ENCODE measurements around the gene LRRC55.
A peak's percentile ranks its signal among the peaks of the same experiment; 100 is the strongest.

LRRC55 gene

DNA sequence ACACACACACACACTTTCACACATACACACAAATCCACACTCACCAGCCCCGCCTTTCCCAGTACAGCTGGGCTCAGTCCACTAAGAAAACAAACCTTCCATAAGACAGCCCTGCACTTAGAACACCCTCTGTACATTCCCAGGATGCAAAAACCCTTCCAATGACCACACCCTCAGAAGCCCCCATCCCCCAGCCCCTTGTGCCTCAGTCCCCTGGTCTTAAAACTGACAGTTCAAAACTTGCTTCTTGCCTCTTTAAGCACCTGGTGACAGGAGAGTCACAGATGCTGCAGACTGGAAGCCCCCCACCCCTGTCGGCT is 32.3 kb downstream of the LRRC55 start:
- H3K9me3 ChIP-seq (ENCODE audit: control insufficient read depth in 2 of 2, low read length in 2 of 2), result no peaks in the 10 kb centered on the region
- H3K4me3 ChIP-seq (ENCODE audit: low read length in 2 of 2), result no peak overlapping the region
- H3K9ac ChIP-seq (ENCODE audit: low read depth in 1 of 2, low read length in 2 of 2), result no peak overlapping the region
- peak overlapping the region in 1 of 2 donors; percentile 24 for H3K27ac ChIP-seq (ENCODE audit: low read depth in 2 of 2, low read length in 2 of 2)
- no peaks in the 10 kb centered on the region for H3K27me3 ChIP-seq (ENCODE audit: control insufficient read depth in 2 of 2, insufficient read depth in 2 of 2, low read length in 2 of 2)
- no peaks in the 10 kb centered on the region for H3K4me1 ChIP-seq (ENCODE audit: control insufficient read depth in 2 of 2, insufficient read depth in 2 of 2, low read length in 2 of 2)
- H3K36me3 ChIP-seq (ENCODE audit: control insufficient read depth in 2 of 2, insufficient read depth in 2 of 2, low read length in 2 of 2), result no peaks in the 10 kb centered on the region

DNA sequence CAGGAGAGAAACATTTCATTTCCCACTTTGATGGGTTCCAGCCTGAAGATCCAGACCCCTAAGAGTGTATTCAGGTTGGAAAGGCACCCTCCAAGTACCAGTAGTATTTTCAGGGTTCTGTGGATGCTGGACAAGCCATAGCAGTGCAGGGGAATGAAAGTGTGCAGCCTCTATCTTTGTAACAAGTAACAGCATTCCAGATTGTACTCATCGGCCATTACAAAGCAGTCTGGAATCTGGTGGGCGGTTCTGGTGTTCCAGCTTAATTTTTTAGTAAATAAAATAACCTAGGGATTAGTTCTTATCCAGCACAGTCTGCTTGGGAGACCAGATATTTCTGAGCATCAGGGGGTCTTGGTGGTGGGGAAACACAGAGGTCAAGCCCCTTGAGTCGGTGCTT is 32.7 kb downstream of the LRRC55 start:
- Histone ChIP-seq H3K27me3 (ENCODE audit: control insufficient read depth in 2 of 2, insufficient read depth in 2 of 2, low read length in 2 of 2) (no peaks in the 10 kb centered on the region), H3K4me1 (ENCODE audit: control insufficient read depth in 2 of 2, insufficient read depth in 2 of 2, low read length in 2 of 2) (no peaks in the 10 kb centered on the region), H3K27ac (ENCODE audit: low read depth in 2 of 2, low read length in 2 of 2) (no peak overlapping the region), H3K36me3 (ENCODE audit: control insufficient read depth in 2 of 2, insufficient read depth in 2 of 2, low read length in 2 of 2) (no peaks in the 10 kb centered on the region), H3K9me3 (ENCODE audit: control insufficient read depth in 2 of 2, low read length in 2 of 2) (no peaks in the 10 kb centered on the region), H3K4me3 (ENCODE audit: low read length in 2 of 2) (no peak overlapping the region), H3K9ac (ENCODE audit: low read depth in 1 of 2, low read length in 2 of 2) (no peak overlapping the region)

DNA sequence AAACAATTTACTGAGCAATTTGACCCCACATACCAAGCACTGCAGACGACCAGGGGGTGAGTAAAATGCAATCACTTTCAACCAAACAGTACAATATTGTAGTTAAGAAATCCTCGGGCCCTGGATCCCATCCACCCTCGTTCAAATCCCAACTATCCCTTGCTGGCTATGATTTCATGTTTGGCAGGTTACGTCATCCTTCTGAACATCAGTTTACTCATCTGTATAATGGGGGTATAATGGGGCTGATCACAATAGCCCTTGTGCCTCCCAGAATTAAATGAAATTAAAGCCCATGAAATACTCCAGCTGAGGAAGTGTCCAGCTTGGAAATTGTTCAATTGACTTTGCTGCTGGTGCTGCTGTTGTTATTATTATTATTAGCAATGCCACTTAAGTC is 34.7 kb downstream of the LRRC55 start:
- Histone ChIP-seq H3K4me3 (ENCODE audit: low read length in 2 of 2) (no peak overlapping the region), H3K9ac (ENCODE audit: low read depth in 1 of 2, low read length in 2 of 2) (no peak overlapping the region), H3K36me3 (ENCODE audit: control insufficient read depth in 2 of 2, insufficient read depth in 2 of 2, low read length in 2 of 2) (no peaks in the 10 kb centered on the region), H3K27ac (ENCODE audit: low read depth in 2 of 2, low read length in 2 of 2) (no peak overlapping the region), H3K9me3 (ENCODE audit: control insufficient read depth in 2 of 2, low read length in 2 of 2) (no peaks in the 10 kb centered on the region), H3K27me3 (ENCODE audit: control insufficient read depth in 2 of 2, insufficient read depth in 2 of 2, low read length in 2 of 2) (no peaks in the 10 kb centered on the region), H3K4me1 (ENCODE audit: control insufficient read depth in 2 of 2, insufficient read depth in 2 of 2, low read length in 2 of 2) (no peaks in the 10 kb centered on the region)

DNA sequence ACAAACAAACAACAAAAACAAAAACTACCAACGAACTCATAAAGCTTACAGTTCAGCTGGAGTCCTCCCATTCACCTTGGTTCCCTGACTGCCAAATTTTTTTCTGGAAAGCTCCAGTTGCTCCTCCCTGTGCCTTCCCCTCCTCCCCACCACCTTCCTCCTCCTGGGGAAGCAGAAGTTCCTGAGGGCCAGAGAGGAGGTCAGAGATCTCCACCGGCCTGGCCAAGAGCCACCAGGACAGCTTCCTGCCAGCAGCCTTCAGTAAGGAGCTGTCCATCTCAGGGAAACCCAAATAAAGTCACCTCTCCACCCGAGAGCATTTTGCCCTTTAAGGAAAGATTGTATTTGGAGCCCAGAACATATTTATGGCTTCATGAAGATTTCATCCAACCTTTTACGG is 35.3 kb downstream of the LRRC55 start:
- Histone ChIP-seq H3K4me1 (ENCODE audit: control insufficient read depth in 2 of 2, insufficient read depth in 2 of 2, low read length in 2 of 2) (no peaks in the 10 kb centered on the region), H3K27me3 (ENCODE audit: control insufficient read depth in 2 of 2, insufficient read depth in 2 of 2, low read length in 2 of 2) (no peaks in the 10 kb centered on the region), H3K27ac (ENCODE audit: low read depth in 2 of 2, low read length in 2 of 2) (no peak overlapping the region), H3K9me3 (ENCODE audit: control insufficient read depth in 2 of 2, low read length in 2 of 2) (no peaks in the 10 kb centered on the region), H3K9ac (ENCODE audit: low read depth in 1 of 2, low read length in 2 of 2) (no peak overlapping the region), H3K36me3 (ENCODE audit: control insufficient read depth in 2 of 2, insufficient read depth in 2 of 2, low read length in 2 of 2) (no peaks in the 10 kb centered on the region), H3K4me3 (ENCODE audit: low read length in 2 of 2) (no peak overlapping the region)

DNA sequence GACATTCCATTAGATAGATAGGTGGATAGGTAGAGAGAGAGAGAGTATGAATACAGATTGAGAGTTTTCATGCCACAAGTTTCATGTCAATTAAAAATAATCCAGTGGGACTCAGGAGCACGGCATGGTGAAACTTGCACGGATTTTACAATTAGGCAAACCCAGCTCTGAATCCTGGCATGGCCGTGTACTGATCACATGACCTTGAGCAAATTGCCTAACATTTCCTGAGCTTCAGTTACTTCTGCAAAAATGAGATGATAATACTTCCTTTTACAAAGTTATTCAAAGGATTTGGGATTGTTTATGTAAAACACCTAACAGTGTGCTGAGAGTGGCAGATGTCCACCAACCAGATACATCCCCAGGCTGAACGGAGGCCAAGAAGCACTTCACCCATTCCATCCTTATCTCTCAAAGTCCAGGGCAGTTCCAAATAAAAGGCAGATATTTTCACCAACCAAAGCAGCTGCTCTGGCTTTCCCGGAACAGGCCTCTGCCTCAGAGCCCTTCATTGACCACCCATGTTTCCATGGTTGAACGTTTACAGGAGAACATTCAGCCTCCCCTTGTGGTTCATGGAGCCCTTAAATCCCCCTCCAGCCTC is 37.4 kb downstream of the LRRC55 start:
- Histone ChIP-seq H3K27me3 (ENCODE audit: control insufficient read depth in 2 of 2, insufficient read depth in 2 of 2, low read length in 2 of 2) (no peaks in the 10 kb centered on the region), H3K36me3 (ENCODE audit: control insufficient read depth in 2 of 2, insufficient read depth in 2 of 2, low read length in 2 of 2) (no peaks in the 10 kb centered on the region), H3K9me3 (ENCODE audit: control insufficient read depth in 2 of 2, low read length in 2 of 2) (no peaks in the 10 kb centered on the region), H3K4me3 (ENCODE audit: low read length in 2 of 2) (no peak overlapping the region), H3K27ac (ENCODE audit: low read depth in 2 of 2, low read length in 2 of 2) (no peak overlapping the region), H3K4me1 (ENCODE audit: control insufficient read depth in 2 of 2, insufficient read depth in 2 of 2, low read length in 2 of 2) (no peaks in the 10 kb centered on the region), H3K9ac (ENCODE audit: low read depth in 1 of 2, low read length in 2 of 2) (no peak overlapping the region)

DNA sequence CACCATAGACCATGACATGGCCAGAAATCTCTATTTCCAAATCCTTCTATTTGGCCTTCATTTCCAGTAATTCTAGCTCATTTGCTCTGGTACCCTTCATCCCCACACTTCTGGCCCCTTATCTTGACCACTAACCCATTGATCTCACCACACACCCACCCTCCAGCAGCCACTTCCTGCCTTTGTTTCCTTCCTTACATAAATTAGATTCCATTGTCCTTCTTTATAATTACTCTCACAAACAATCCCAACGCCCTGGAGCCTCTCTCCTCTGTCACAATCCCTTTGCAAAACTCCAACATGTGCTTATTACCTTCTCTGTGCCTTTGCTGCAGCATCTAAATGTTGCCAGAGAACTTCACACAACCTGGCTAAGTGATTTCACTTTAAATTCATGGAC is 40.5 kb downstream of the LRRC55 start:
- Histone ChIP-seq H3K27me3 (ENCODE audit: control insufficient read depth in 2 of 2, insufficient read depth in 2 of 2, low read length in 2 of 2) (no peaks in the 10 kb centered on the region), H3K9ac (ENCODE audit: low read depth in 1 of 2, low read length in 2 of 2) (no peak overlapping the region), H3K4me3 (ENCODE audit: low read length in 2 of 2) (no peak overlapping the region), H3K4me1 (ENCODE audit: control insufficient read depth in 2 of 2, insufficient read depth in 2 of 2, low read length in 2 of 2) (no peaks in the 10 kb centered on the region), H3K27ac (ENCODE audit: low read depth in 2 of 2, low read length in 2 of 2) (no peak overlapping the region), H3K9me3 (ENCODE audit: control insufficient read depth in 2 of 2, low read length in 2 of 2) (no peaks in the 10 kb centered on the region), H3K36me3 (ENCODE audit: control insufficient read depth in 2 of 2, insufficient read depth in 2 of 2, low read length in 2 of 2) (no peaks in the 10 kb centered on the region)

DNA sequence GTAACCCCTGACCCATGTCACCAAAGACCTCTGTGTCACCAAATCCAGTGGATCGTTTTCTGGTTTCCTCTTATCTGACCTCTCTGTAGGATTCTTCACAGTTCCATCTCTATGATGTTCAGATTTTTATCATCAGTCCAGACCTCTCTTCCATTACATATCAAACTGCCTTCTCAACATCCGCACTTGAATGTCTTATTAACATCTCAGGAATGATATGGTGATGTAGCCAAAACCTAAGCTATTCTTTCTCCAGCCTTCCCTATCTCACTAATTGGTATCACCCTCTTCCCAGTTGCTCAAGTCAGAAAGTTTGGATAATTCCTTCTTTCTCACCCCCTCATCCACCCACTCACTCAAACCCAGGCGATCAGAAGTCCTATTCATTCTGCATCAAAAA is 41.8 kb downstream of the LRRC55 start:
- Histone ChIP-seq H3K9me3 (ENCODE audit: control insufficient read depth in 2 of 2, low read length in 2 of 2) (no peaks in the 10 kb centered on the region), H3K9ac (ENCODE audit: low read depth in 1 of 2, low read length in 2 of 2) (no peak overlapping the region), H3K27me3 (ENCODE audit: control insufficient read depth in 2 of 2, insufficient read depth in 2 of 2, low read length in 2 of 2) (no peaks in the 10 kb centered on the region), H3K36me3 (ENCODE audit: control insufficient read depth in 2 of 2, insufficient read depth in 2 of 2, low read length in 2 of 2) (no peaks in the 10 kb centered on the region), H3K27ac (ENCODE audit: low read depth in 2 of 2, low read length in 2 of 2) (no peak overlapping the region), H3K4me1 (ENCODE audit: control insufficient read depth in 2 of 2, insufficient read depth in 2 of 2, low read length in 2 of 2) (no peaks in the 10 kb centered on the region), H3K4me3 (ENCODE audit: low read length in 2 of 2) (no peak overlapping the region)

DNA sequence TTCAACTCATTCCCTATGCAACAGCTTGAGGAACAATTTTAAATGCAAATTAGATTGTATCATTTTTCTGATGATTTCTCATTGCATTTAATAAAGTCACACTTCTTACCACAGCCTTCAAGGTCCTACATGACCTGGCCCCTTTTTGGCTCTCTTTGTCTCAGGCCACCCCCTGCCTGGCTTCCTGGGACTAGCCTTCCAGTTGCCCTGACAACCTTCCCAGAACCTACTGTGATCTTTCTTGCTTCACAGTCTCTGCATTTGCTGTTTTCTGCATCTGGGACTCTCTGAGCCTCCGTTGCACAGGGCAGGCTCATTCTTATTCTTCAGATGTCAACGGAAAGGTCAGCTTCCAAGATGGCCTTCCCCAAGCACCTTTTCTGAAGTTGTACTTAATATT is 42.4 kb downstream of the LRRC55 start:
- no peak overlapping the region for H3K27ac ChIP-seq (ENCODE audit: low read depth in 2 of 2, low read length in 2 of 2)
- H3K36me3 ChIP-seq (ENCODE audit: control insufficient read depth in 2 of 2, insufficient read depth in 2 of 2, low read length in 2 of 2), result no peaks in the 10 kb centered on the region
- no peaks in the 10 kb centered on the region for H3K9me3 ChIP-seq (ENCODE audit: control insufficient read depth in 2 of 2, low read length in 2 of 2)
- no peak overlapping the region for H3K9ac ChIP-seq (ENCODE audit: low read depth in 1 of 2, low read length in 2 of 2)
- no peak overlapping the region for H3K4me3 ChIP-seq (ENCODE audit: low read length in 2 of 2)
- no peaks in the 10 kb centered on the region for H3K27me3 ChIP-seq (ENCODE audit: control insufficient read depth in 2 of 2, insufficient read depth in 2 of 2, low read length in 2 of 2)
- H3K4me1 ChIP-seq (ENCODE audit: control insufficient read depth in 2 of 2, insufficient read depth in 2 of 2, low read length in 2 of 2), result no peaks in the 10 kb centered on the region

DNA sequence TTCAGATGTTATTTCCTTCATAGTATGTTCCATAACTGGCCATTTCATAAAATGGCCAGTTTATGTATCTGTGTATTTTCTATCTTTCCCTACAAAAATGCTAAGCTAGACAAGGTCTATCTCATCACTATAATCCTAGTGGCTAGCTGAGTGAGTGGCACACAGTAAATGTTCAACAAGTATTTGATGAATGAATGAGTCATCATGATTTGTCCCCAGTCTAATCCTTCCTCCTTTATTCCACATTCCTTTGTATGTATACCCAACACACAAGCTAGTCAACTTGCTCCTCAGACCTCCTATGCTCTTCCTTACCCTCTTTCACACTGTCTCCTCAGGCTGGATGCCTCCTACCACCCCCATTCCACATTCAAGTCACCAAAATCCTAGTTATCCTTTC is 42.8 kb downstream of the LRRC55 start:
- H3K36me3 ChIP-seq (ENCODE audit: control insufficient read depth in 2 of 2, insufficient read depth in 2 of 2, low read length in 2 of 2), result no peaks in the 10 kb centered on the region
- no peaks in the 10 kb centered on the region for H3K27me3 ChIP-seq (ENCODE audit: control insufficient read depth in 2 of 2, insufficient read depth in 2 of 2, low read length in 2 of 2)
- H3K4me1 ChIP-seq (ENCODE audit: control insufficient read depth in 2 of 2, insufficient read depth in 2 of 2, low read length in 2 of 2), result no peaks in the 10 kb centered on the region
- no peaks in the 10 kb centered on the region for H3K9me3 ChIP-seq (ENCODE audit: control insufficient read depth in 2 of 2, low read length in 2 of 2)
- no peak overlapping the region for H3K9ac ChIP-seq (ENCODE audit: low read depth in 1 of 2, low read length in 2 of 2)
- no peak overlapping the region for H3K27ac ChIP-seq (ENCODE audit: low read depth in 2 of 2, low read length in 2 of 2)
- no peak overlapping the region for H3K4me3 ChIP-seq (ENCODE audit: low read length in 2 of 2)

DNA sequence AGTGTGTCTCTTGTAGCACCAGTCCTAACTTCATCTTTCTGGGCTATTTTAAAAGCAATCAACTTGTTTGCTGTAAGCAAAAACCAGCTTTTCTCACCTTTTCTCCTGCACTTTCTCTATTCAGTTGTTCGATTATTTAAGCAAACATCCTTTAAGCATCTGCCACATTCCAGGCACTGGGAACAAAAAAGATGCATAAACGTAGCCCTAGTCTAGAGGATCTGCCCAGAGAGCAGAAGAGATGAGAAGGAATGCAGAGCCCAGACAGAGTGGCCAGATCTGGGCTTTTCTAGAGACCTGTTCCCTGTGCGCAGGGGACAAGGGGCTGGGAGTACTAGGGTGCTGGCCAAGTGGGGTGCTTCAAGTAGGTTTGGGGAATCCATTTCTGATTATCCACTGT is 46.8 kb downstream of the LRRC55 start:
- Histone ChIP-seq H3K27ac (ENCODE audit: low read depth in 2 of 2, low read length in 2 of 2) (no peak overlapping the region), H3K9me3 (ENCODE audit: control insufficient read depth in 2 of 2, low read length in 2 of 2) (no peaks in the 10 kb centered on the region), H3K27me3 (ENCODE audit: control insufficient read depth in 2 of 2, insufficient read depth in 2 of 2, low read length in 2 of 2) (no peaks in the 10 kb centered on the region), H3K36me3 (ENCODE audit: control insufficient read depth in 2 of 2, insufficient read depth in 2 of 2, low read length in 2 of 2) (no peaks in the 10 kb centered on the region), H3K9ac (ENCODE audit: low read depth in 1 of 2, low read length in 2 of 2) (no peak overlapping the region), H3K4me1 (ENCODE audit: control insufficient read depth in 2 of 2, insufficient read depth in 2 of 2, low read length in 2 of 2) (no peaks in the 10 kb centered on the region), H3K4me3 (ENCODE audit: low read length in 2 of 2) (no peak overlapping the region)

DNA sequence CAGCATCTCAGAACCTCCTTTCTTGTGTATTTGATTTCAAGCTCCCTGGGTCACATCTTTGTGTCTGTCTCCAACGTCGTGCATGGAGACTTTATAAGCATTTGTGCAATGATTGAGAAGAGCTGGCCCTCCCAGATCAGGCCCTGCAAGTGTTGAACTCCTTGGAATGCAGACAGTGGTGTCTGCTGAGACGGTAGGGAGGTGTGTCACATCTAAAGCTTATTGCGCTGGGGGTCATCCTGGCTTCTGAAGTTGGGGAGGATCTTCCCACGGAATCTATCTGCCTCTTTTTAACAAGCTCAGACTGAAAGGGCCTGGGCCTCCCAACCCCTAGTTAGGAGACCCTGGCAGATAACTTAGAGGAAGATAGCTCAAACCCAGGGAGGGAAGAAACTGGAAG is 48.6 kb downstream of the LRRC55 start:
- Histone ChIP-seq H3K9me3 (ENCODE audit: control insufficient read depth in 2 of 2, low read length in 2 of 2) (no peaks in the 10 kb centered on the region), H3K4me3 (ENCODE audit: low read length in 2 of 2) (no peak overlapping the region), H3K27ac (ENCODE audit: low read depth in 2 of 2, low read length in 2 of 2) (no peak overlapping the region)

More for the DNA sequence above, 48.6 kb downstream of the LRRC55 start:
- H3K27me3 ChIP-seq (ENCODE audit: control insufficient read depth in 2 of 2, insufficient read depth in 2 of 2, low read length in 2 of 2), result no peaks in the 10 kb centered on the region
- H3K9ac ChIP-seq (ENCODE audit: low read depth in 1 of 2, low read length in 2 of 2), result no peak overlapping the region
- H3K4me1 ChIP-seq (ENCODE audit: control insufficient read depth in 2 of 2, insufficient read depth in 2 of 2, low read length in 2 of 2), result no peaks in the 10 kb centered on the region
- no peaks in the 10 kb centered on the region for H3K36me3 ChIP-seq (ENCODE audit: control insufficient read depth in 2 of 2, insufficient read depth in 2 of 2, low read length in 2 of 2)

Data from mucosa of rectum (tissue), 2 donors.